HG02885 (cell line): Measurements from ENCODE around the gene RABEP1.
"Not testable (repeated sequence)": the region's sequence is repeated elsewhere in the genome, so short reads cannot be mapped to it uniquely, and the experiment has no call there.

ENCODE experiments used
- ATAC-seq: cut with Tn5 transposase; IDR thresholded peaks from one replicate; pipeline ENCODE4 v1.9.1; 2021; ENCODE audit warnings: mild to moderate bottlenecking; ENCODE audit not compliant: unreplicated experiment, poor library complexity

Gene RABEP1, protein sequence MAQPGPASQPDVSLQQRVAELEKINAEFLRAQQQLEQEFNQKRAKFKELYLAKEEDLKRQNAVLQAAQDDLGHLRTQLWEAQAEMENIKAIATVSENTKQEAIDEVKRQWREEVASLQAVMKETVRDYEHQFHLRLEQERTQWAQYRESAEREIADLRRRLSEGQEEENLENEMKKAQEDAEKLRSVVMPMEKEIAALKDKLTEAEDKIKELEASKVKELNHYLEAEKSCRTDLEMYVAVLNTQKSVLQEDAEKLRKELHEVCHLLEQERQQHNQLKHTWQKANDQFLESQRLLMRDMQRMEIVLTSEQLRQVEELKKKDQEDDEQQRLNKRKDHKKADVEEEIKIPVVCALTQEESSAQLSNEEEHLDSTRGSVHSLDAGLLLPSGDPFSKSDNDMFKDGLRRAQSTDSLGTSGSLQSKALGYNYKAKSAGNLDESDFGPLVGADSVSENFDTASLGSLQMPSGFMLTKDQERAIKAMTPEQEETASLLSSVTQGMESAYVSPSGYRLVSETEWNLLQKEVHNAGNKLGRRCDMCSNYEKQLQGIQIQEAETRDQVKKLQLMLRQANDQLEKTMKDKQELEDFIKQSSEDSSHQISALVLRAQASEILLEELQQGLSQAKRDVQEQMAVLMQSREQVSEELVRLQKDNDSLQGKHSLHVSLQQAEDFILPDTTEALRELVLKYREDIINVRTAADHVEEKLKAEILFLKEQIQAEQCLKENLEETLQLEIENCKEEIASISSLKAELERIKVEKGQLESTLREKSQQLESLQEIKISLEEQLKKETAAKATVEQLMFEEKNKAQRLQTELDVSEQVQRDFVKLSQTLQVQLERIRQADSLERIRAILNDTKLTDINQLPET

DNA sequence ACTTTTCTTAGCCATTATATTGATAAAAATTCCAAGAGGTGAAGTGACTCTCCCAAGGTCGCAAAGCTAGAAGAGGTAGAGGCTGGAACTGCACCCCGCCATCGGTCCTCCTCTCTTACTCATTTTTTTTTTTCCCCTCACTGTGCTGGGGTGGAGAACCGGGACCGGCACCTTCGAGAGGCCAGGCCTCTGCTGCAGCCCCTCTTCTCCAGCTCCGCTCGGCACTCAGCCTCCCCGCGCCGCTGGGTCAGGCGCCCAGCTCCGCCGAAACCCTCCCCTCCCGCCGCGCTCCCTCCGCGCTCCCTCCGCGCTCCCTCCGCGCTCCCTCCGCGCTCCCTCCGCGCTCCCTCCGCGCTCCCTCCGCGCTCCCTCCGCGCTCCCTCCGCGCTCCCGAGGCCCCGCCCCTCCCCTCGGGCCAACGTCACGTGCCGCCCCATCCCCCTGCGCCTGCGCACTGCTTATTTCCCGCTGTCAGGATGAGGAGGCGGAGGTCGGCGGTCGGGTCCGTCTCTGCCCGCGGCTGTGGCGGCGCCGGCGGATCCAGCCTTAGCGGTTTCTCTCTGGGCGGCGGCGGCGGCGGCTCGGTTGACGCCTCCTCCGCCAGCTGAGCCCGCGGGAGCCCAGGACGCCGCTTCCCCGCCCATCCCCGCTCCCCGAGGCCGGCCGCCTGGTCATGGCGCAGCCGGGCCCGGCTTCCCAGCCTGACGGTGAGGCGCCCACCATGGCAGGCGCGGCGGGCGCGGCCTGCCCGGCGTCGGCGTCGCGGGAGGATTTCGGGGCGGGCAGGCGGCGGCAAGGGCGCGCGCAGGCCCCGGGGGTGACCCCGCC, at the start of gene RABEP1:
RABEP1 (plus strand) TSS at position 471 of the 828 bp plus-strand sequence; CDS start at position 674, 203 bp downstream.
- ATAC-seq = peak; percentile 85

DNA sequence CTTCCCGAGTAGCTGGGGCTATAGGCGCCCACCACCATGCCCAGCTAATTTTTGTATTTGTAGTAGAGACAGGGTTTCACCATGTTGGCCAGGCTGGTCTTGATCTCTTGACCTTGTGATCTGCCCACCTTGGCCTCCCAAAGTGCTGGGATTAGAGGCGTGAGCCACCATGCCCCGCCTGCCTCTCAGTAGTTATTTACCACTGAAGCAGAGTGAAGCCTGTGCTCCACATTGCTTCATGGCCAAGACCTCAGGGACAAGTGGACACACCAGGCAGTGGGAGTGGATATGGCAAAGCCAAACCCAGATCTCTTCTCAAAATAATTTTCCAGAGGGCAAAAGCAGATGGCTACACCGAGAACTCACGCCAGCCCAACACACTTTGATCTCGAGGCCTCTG, 48.6 kb upstream of the RABEP1 start:
- ATAC-seq = not testable (repeated sequence)

DNA sequence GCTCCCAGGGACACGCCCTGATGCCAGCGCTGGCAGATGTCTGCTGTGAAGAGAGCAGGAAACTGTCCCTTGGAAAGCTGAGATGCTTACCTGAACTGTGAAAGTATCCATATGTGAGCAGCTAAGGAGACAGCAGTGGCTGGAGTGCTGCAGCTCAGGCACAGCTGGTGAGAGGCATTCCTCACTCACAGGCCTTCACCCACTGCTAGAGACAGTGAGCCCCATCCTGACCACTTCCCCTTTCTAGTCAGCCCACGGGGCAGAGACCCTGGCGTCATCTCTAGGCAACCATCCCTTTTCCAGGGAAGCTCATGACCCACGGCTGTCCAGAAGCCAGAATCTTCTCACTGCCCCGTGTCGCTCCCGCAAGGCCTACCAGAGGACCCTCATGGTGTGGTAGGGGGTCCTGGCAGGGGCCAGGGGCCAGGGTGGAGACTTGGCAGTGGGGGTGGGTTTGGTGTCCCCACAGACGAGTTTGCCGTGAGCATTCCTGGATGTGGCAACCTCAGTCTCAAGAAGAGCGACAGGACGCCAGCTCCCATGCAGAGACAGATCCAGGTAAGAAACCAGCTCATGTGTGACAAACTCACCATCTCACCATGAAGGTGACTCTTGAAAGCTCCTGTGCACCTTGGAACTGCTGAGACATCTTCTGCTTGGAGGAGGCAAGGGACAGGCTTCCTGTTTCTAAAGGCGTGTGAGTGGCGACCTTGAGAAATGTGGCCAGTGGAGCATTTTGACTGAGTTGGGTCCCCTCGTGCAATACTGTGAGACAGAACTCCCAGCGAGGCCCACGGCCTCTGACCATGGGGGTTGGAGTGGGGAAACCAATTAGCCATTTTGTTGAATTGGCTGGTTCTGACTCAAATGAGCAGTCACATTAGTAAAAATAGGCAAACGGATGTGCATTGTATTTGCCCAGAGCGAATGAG, 47.2 kb upstream of the RABEP1 start, which contains the start of gene SCIMP:
SCIMP (minus strand) TSS at position 216 of the 932 bp plus-strand sequence; CDS start at position 111, 105 bp downstream.
- ATAC-seq = peak; percentile 68

DNA sequence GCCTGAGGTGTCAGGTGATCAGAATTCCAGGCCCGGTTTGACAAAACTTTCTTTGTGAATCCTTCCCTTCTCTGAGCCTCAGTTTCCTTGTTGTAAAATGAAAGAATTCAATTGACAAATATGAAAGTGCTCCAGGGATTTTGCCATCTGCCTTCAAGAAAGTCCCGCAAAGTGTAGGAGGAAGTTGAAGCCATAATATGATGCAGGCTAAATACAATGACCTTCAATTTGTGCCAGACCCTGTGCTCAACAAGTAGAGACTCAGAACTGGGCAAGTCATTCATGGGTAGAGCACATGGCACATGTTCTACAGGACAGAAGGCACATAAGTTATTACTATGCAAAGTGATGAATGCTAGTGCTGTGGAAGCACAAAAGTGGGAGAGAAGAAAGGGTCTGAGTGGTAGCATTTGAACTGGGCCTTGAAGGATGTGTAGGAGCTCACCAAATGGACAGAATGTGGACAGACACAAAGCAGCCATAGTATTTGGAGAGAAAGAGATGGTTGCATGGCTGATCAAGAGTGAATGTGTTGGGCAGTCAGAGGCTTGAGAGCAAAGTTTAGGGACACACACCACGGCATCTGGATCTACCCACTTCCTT, 45.0 kb upstream of the RABEP1 start:
- no peak for ATAC-seq

DNA sequence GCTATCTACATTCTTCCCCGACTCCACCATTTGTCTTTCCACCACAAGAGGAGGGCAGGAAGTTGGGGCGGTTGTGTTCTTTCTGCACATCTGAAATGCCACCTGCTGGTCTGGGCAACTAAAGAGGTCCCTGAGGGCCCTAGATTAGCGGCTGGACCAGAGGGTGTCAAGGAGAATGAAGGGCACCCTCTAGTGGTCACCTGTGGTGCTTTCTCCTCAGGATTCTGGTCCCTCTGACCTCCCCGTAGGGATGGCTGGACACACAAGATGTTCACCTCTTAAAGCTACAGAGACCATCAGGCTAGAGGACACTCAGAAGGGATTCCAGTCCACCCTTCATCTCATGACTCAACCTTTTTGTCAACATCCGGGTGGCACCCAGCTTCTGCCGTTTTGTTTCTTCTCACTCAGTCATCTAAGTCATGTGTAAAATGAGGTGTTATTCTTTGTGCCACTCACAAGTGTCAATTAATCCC, 44.5 kb upstream of the RABEP1 start:
- ATAC-seq = peak; percentile 35

DNA sequence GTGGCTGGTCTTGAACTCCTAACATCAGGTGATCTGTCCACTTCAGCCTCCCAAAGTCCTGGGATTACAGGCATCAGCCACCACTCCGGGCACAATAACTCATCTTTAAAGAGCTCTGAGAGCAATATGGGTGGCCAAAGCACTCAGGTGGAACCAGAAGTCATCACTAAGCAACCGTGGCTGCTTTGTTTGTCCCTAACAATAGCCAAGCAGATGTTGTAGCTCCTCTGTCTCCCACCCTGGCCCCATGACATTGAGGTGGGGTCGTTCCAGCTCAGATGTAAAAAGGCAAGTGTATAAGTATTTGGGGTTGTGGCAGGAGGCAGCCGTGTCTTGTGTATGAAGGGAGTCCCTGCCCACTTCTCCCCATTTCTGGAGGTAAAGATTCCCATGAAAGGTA, 43.8 kb upstream of the RABEP1 start:
- ATAC-seq = no peak

DNA sequence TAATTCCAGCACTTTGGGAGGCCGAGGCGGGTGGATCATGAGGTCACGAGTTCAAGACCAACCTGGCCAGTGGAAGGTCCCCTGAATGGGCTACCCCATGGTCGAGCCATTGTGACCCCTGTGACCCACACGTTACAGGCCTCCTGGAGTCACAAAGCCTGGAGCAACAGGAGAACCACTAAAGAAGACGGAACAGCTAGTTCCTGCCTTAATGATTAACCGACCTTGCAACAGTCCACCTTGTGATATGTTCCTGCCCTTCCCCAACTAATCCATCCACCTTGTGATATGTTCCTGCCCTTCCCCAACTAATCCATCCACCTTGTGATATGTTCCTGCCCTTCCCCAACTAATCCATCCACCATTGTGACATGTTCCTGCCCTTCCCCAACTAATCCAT, 42.3 kb upstream of the RABEP1 start:
- ATAC-seq = not testable (repeated sequence)

DNA sequence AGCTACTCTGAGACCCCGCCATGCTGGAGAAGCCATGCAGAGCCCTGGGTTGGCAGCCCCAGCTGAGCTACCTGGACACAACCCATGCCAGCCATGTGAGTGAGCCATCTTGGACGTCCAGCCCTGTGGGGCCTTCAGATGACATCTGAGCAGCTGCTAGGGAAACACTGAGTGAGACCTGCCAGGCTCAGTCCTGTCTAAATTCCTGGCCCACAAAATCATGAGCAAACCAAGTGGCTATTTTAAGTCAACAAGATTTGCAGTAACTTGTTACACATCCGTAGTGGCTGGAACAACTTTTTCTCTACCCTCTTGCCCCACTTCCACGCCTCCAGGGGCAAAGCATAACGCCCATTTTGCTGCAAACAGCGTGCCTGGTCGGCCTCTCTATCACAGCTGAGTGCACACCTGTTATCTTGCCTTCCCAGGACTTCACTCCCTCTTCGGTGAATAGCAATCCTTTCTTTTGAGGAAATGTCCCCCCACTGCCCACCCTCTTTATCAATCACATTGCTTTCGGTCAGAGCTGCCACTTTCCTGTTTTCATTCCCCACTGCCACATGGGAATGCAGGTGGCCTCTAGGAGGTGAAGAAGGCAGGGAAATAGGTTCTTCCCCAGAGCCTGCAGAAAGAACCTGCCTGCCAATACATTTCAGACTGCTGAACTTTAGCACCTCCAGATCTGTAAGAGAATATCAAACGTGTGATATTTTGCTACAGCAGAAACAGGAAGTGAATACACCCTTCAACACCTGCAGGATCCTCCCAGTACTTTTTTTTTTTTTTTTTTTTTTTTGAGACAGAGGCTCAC, 40.0 kb upstream of the RABEP1 start:
- peak; percentile 64 for ATAC-seq

DNA sequence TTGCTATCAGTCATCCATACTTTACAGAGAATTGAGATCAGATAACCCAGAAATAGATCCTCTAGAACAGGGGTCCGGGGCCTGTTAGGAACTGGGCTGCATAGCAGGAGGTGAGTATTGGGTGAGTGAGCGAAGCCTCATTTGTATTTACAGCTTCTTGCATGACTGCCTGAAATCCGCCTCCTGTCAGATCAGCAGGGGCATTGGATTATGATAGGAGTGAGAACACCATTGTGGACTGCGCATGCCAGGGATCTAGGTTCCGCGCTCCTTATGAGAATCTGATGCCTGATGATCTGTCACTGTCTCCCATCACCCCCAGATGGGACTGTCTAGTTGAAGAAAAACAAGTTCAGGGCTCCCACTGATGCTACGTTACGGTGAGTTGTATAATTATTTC, 34.5 kb upstream of the RABEP1 start:
- ATAC-seq = no peak

DNA sequence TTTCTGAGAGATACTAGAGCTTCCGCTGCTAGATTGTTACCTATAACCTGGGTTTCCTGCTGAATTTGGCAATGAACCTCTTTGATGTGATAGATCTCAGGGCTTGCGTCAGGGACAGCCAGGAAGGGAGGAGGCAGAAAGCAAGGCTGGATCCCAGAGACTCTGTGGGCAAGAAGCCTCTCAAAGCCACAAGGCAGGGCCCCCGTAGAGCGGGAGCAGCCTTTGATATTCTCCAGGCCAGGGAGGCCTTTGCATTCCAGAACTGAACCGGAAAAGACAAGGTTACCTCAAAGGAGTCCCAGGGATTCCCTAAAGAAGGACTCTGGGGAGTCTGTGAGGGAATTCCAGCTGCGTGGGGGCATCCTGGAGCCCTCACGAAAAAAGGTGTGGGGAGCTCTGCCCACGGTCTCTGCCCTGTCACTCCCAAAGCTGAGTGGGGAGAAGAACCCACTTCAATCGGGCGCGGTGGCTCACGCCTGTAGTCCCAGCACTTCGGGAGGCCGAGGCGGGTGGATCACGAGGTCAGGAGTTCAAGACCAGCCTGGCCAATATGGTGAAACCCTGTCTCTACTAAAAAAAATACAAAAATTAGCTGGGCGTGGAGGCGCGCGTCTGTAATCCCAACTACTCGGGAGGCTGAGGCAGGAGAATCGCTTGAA, 33.1 kb upstream of the RABEP1 start:
- no peak for ATAC-seq

DNA sequence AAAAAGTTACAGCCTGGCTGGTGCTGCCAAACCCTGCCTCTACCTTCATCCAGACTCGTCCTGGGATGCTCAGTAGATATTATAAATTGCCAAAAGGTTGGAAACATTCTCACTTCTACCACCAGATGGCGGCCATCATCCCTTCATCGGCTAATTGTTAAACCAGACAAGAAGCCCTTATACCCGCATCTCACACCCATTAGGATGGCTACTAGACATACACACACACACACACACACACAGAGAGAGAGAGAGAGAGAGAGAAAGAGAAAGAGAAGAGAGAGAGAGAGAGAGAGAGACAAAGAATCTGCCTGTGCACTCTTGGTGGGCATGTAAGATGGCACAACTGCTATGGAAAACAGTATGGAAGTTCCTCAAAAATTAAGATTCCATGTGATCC, 32.5 kb upstream of the RABEP1 start:
- ATAC-seq = no peak

DNA sequence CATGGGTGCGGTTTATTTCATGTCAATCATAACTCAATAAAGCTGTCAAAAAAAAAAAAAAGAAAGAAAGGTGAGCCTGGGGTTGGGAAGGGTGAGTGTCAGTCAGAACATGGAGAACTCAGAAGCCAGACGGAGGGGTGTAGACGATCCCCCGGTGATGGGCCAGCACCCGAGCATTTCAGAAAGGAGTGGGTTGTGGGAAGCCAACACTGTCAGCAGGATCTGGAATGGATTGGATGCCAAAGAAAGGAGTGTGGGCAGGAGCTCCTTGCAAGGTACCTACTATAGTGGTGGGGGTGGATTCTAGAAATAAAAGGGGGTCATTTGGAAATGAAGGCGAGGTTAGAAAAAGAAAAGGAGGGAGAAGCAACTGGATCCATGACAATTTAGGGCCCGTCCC, 27.7 kb upstream of the RABEP1 start:
- ATAC-seq = no peak

DNA sequence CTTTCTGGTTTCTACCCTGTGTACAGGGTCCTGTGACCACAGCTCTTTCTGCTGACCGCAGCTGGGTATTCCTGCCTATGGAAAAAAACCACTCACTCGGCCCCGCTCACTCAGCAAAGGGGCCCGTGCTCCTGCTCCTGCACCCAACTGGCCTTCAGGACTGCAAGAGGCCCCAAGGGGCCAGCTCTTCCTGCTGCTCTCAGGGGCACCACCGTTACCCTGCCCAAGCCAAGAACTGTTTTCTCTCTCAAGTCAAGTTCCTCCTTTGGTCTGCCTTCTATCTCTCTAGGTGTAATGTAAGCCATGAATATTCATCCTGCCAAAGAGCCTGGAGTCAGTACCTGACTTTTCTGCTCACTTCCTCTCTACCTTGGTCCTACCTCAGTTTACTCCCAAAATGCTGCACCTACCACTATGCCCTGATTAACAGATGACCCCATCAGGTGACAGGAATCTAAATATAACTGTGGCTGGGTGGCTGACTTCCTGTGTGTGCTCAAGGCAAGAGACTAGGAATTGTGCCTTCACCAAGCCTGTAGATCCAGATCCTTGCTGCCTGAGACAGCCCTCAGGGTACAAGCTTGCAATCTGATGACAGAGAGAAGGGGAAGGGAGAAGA, 27.1 kb upstream of the RABEP1 start:
- ATAC-seq = no peak

DNA sequence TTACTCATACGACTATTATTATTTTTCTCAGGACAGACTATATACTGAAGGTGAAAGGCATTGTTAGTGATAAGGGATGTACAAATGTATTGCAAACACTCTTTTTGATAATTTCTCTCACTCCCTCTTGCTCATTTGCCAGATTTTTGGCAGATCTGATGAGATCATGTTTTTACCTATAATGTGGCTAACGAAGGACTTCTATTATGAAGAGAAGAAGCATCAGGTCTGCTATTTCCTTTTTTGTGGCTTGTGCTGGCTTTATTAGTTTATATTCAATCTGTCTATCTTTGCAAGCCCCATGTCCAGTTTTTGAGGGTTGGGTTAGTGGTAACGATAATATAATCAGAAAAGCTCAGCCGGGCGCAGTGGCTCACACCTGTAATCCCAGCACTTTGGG, 25.0 kb upstream of the RABEP1 start:
- no peak for ATAC-seq

DNA sequence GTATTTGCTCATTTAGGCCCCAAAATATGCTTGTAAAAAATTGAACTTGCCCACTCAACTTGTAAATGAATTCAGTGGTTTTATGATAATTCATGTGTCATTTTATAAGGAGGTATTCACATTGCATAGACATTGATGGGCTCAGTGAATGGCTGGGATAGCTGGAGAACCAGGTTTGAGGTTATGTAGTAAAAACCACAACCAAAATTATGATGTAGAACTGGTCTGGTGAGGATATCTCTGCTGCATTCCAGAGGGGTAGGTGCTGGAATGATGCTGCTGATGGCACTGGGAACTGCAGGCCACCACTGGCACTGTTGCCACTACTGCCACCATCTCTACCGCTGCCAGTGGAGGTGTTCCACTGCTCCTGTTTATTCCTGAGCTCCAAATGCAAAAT, 21.5 kb upstream of the RABEP1 start:
- no peak for ATAC-seq

DNA sequence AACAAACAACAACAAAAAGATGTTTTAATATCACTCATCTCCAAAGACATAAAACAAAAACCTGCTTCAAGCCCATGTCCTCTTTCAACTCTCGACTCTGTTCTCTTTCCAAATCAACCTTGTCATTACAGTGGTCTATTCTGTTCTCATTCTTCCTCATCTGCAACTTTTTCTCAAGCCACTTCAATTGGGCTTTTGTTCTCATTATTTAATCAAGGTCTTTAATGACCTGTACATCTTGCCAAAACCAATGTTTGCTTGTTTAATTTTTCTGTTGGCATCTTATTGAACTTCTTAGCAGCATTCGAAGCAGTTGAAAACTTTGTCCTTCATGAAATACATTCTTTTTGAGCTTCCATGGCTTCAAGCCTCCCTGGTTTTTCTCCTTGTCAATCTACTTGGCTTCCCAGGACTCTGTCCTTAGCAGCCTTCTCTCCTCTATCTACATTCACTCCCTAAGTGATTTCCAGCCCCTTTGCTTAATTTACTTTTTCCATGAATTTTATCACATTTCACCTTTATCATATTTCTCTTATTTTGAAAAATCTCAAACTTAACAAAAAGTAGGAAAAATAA, 19.6 kb upstream of the RABEP1 start:
- ATAC-seq = no peak

DNA sequence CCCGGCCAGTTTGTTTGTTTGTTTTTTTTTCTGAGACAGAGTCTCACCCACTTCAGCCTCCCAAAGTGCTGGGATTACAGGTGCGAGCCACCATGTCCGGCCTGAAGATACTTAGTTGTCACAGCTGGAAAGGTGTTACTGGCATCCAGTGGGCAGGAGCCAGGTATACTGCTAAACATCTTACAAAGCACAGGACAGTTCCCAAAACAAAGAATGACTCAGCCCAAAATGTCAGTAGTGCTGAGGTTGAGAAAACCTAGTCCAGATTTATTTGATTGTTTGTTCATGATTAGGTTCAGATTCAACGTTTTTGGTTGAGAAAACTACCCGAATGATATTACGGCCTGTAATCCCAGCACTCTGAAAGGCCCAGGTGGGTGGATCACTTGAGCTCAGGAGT, 18.6 kb upstream of the RABEP1 start:
- no peak for ATAC-seq
